ENCODE results near the gene ASIC2. TPM values are rescaled to one million over a fixed set of nuclear protein-coding genes. Genes with fewer than 3 reads are reported as not detected.

The ASIC2 gene
- total and polyA plus RNA-seq, 2 donors from 2014 or later, result 0.60 to 2.9 TPM

- no peak for FAIRE-seq
- TF ChIP-seq, protein P1, sequence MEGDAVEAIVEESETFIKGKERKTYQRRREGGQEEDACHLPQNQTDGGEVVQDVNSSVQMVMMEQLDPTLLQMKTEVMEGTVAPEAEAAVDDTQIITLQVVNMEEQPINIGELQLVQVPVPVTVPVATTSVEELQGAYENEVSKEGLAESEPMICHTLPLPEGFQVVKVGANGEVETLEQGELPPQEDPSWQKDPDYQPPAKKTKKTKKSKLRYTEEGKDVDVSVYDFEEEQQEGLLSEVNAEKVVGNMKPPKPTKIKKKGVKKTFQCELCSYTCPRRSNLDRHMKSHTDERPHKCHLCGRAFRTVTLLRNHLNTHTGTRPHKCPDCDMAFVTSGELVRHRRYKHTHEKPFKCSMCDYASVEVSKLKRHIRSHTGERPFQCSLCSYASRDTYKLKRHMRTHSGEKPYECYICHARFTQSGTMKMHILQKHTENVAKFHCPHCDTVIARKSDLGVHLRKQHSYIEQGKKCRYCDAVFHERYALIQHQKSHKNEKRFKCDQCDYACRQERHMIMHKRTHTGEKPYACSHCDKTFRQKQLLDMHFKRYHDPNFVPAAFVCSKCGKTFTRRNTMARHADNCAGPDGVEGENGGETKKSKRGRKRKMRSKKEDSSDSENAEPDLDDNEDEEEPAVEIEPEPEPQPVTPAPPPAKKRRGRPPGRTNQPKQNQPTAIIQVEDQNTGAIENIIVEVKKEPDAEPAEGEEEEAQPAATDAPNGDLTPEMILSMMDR (IDR thresholded peaks at IDR 0.05; ENCODE audit: borderline replicate concordance, extremely low read depth, insufficient read depth), result no peak
- peak in 3 of 5 donors; percentile 41 to 66 (median 59) for DNase-seq
- intact Hi-C loops (cut with DNase I), result no loop called here
- Histone ChIP-seq H3K9me3 (ENCODE audit: control insufficient read depth in 2 of 3, insufficient read depth in 1 of 3, low read length in 3 of 3) (no peaks in the 10 kb centered on the region), H3K36me3 (ENCODE audit: control insufficient read depth in 2 of 3, insufficient read depth in 3 of 3, low read length in 3 of 3) (no peaks in the 10 kb centered on the region), H3K27me3 (ENCODE audit: control insufficient read depth, insufficient read depth, low read length) (no peaks in the 10 kb centered on the region), H3K4me1 (ENCODE audit: control insufficient read depth in 2 of 3, insufficient read depth in 2 of 3, low read depth in 1 of 3, low read length in 3 of 3) (no peaks in the 10 kb centered on the region), H3K9ac (ENCODE audit: low read length in 3 of 3) (no peak overlapping the region), H3K27ac (ENCODE audit: low read depth in 2 of 2, low read length in 2 of 2) (no peak overlapping the region), H3K4me3 (ENCODE audit: low read length in 3 of 3) (no peak overlapping the region)
Measured at GRCh38 chr17:33055171-33055611, 237.9 kb downstream of the ASIC2 start.

GRCh38 chr17:33054412-33054811 lies 238.7 kb downstream of the ASIC2 start:
- TF ChIP-seq, protein P1 (IDR thresholded peaks at IDR 0.05; ENCODE audit: borderline replicate concordance, extremely low read depth, insufficient read depth), result no peak
- no peak for DNase-seq
- no peak overlapping the region for H3K27ac ChIP-seq (ENCODE audit: low read depth in 2 of 2, low read length in 2 of 2)
- no peaks in the 10 kb centered on the region for H3K9me3 ChIP-seq (ENCODE audit: control insufficient read depth in 2 of 3, insufficient read depth in 1 of 3, low read length in 3 of 3)
- FAIRE-seq, result no peak
- intact Hi-C loops (cut with DNase I), result no loop called here
- H3K4me1 ChIP-seq (ENCODE audit: control insufficient read depth in 2 of 3, insufficient read depth in 2 of 3, low read depth in 1 of 3, low read length in 3 of 3), result no peaks in the 10 kb centered on the region
- no peak overlapping the region for H3K9ac ChIP-seq (ENCODE audit: low read length in 3 of 3)
- H3K4me3 ChIP-seq (ENCODE audit: low read length in 3 of 3), result no peak overlapping the region
- no peaks in the 10 kb centered on the region for H3K36me3 ChIP-seq (ENCODE audit: control insufficient read depth in 2 of 3, insufficient read depth in 3 of 3, low read length in 3 of 3)
- no peaks in the 10 kb centered on the region for H3K27me3 ChIP-seq (ENCODE audit: control insufficient read depth, insufficient read depth, low read length)

DNA sequence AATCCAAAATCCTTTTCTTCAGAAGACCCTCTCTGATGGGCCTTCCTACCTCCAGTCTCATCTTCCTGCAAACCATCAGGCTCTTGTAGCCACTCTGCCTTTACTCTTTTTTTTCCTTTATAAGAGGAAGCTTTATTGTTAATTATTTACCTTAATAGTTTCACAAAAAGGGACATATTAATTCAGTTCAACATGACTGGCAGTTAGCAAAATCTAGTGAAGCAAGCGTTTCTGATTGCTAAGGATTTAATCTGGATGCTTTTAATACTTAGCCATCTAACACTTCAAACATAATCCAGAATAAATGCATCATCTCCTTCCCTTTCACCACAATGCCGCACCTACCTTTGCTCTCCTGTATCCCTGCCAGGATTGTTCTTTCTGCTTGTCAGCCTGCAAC lies 239.4 kb downstream of the ASIC2 start:
- no peaks in the 10 kb centered on the region for H3K4me1 ChIP-seq (ENCODE audit: control insufficient read depth in 2 of 3, insufficient read depth in 2 of 3, low read depth in 1 of 3, low read length in 3 of 3)
- H3K36me3 ChIP-seq (ENCODE audit: control insufficient read depth in 2 of 3, insufficient read depth in 3 of 3, low read length in 3 of 3), result no peaks in the 10 kb centered on the region
- DNase-seq (no peak), FAIRE-seq (no peak)
- no peak overlapping the region for H3K9ac ChIP-seq (ENCODE audit: low read length in 3 of 3)
- TF ChIP-seq, protein P1 (IDR thresholded peaks at IDR 0.05; ENCODE audit: borderline replicate concordance, extremely low read depth, insufficient read depth), result no peak
- H3K27me3 ChIP-seq (ENCODE audit: control insufficient read depth, insufficient read depth, low read length), result no peaks in the 10 kb centered on the region
- no peak overlapping the region for H3K4me3 ChIP-seq (ENCODE audit: low read length in 3 of 3)
- H3K9me3 ChIP-seq (ENCODE audit: control insufficient read depth in 2 of 3, insufficient read depth in 1 of 3, low read length in 3 of 3), result no peaks in the 10 kb centered on the region
- H3K27ac ChIP-seq (ENCODE audit: low read depth in 2 of 2, low read length in 2 of 2), result no peak overlapping the region
- intact Hi-C loops (cut with DNase I), result no loop called here

GRCh38 chr17:33052856-33053255 lies 240.2 kb downstream of the ASIC2 start:
- Histone ChIP-seq H3K36me3 (ENCODE audit: control insufficient read depth in 2 of 3, insufficient read depth in 3 of 3, low read length in 3 of 3) (no peaks in the 10 kb centered on the region), H3K4me3 (ENCODE audit: low read length in 3 of 3) (no peak overlapping the region), H3K27me3 (ENCODE audit: control insufficient read depth, insufficient read depth, low read length) (no peaks in the 10 kb centered on the region), H3K9ac (ENCODE audit: low read length in 3 of 3) (no peak overlapping the region), H3K27ac (ENCODE audit: low read depth in 2 of 2, low read length in 2 of 2) (no peak overlapping the region), H3K4me1 (ENCODE audit: control insufficient read depth in 2 of 3, insufficient read depth in 2 of 3, low read depth in 1 of 3, low read length in 3 of 3) (no peaks in the 10 kb centered on the region), H3K9me3 (ENCODE audit: control insufficient read depth in 2 of 3, insufficient read depth in 1 of 3, low read length in 3 of 3) (no peaks in the 10 kb centered on the region)
- TF ChIP-seq, protein P1 (IDR thresholded peaks at IDR 0.05; ENCODE audit: borderline replicate concordance, extremely low read depth, insufficient read depth), result no peak
- no peak for FAIRE-seq
- no peak for DNase-seq
- intact Hi-C loops (cut with DNase I), result no loop called here

Measured in kidney (tissue), 14 donors.